ENCODE measurements around the gene PIK3CD. TPM values are rescaled to one million over a fixed set of nuclear protein-coding genes. Genes with fewer than 3 reads are reported as not detected.

The PIK3CD gene
- total RNA-seq (ENCODE audit: low replicate concordance), result 4.4 and 6.6 TPM in 2 replicates

GRCh38 chr1:9651565-9652378 lies at the start of gene PIK3CD:
Gene PIK3CD, plus strand, starts transcription at chr1:9651731. Its CDS starts 58,725 bp downstream, at chr1:9710456.

Other genes starting within 250 kb of the PIK3CD start
- 1.9 and 4.2 TPM in 2 replicates for gene SLC25A33, start 112.3 kb upstream of the PIK3CD start, total RNA-seq (ENCODE audit: low replicate concordance)
- 1.6 and 1.8 TPM in 2 replicates for gene TMEM201, start 62.8 kb upstream of the PIK3CD start, total RNA-seq (ENCODE audit: low replicate concordance)
- 65.8 and 98.1 TPM in 2 replicates for gene CLSTN1, start 172.2 kb downstream of the PIK3CD start, total RNA-seq (ENCODE audit: low replicate concordance)